Pulmonary artery endothelial cell (primary cell): ENCODE data around the gene SLC9A1. TPM values are rescaled to one million over a fixed set of nuclear protein-coding genes. Genes with fewer than 3 reads are reported as not detected.
"Not testable (repeated sequence)": the region's sequence is repeated elsewhere in the genome, so short reads cannot be mapped to it uniquely, and the experiment has no call there.

Source experiments
- DNase-seq: peaks from one replicate; pipeline ENCODE4 v3.0.0-alpha.2; 2011; ENCODE audit warnings: low read depth, low spot score
- total RNA-seq: library from RNA; depleted of rRNA; stranded (reverse); fragments of >200 nt; gene quantifications from 2 replicates; pipeline ENCODE4 v1.2.3, GENCODE V29; 2014

SLC9A1 gene
- total RNA-seq: 8.2 and 8.9 TPM in 2 replicates

DNA sequence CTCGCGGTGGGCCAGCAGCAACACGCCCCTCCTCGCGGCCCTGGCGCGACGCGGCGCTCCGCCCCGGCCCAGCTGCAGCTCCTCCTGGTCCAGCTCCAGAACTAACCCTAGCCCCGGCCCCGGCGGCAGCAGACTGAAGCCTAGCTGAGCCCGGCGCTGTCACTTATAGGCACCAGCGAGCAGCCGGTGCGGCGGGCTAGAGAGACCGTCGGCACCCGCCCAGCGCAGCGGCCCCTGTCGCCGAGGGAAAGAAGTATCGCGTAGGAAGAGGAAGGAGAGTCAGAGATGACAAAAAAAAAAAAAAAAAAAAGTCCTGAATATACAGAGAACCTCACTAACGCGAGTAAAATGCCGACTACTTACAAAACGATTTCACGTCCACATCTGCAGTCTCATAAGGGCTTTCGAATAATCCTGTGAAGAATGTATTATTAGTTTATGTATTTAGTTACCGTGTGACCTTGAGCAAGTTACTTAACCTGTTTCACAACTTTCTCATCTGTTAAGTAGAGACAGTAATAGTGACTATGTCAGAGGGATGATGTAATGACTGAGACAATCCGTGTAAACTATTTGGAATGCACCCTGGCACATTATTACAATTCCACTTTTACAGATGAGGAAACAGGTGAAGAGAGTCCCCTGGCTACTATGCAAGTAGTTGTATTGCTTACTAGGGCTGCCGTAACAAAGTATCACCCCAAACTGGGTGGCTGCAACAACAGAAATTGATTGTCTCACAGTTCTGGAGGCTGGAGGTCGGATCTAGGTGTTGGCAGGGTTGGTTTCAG lies at the start of gene SLC9A1:
Gene SLC9A1 (minus strand): TSS at position 135 of the 791 bp plus-strand sequence. CDS start 791 bp downstream, outside the sequence.
- peak; percentile 67 for DNase-seq

DNA sequence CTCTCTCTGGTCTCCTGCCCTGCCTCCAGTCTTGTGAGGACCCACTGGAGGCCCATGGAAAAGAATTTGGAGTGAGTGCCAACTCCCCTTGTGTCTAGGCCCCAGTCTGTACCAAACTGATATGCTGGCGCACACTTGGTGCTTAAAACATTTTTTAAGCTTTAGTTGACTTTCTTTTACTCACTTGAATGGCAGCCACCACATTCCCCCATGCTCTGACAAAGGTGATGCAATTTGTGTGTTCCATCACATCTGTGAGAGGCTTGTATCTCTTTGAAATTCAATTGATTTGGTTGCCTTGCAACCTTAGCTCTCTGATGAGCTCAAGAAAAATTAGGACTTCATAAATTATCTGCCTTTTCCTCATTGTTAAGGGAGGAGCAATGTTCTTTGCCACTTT lies 49.0 kb upstream of the SLC9A1 start:
- no peak for DNase-seq

DNA sequence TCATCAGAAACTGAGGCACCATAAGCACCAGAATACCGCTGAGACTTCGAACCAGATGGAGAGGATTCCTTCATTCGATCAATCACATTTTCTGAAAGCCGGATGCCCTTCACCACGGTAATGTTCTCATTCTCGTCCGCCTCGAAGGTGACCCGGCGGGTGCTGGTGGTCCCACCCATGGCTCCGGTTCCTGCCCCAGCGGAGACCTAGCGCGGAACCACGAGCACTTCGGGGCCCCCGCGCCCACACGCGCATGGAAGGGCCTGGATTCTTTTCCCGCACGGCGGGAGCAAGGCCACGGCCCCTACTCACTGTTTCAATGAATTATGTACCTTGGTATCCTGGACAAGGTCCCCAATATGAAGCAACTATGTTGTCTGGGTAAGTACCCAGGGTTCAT lies 46.4 kb upstream of the SLC9A1 start:
- no peak for DNase-seq

DNA sequence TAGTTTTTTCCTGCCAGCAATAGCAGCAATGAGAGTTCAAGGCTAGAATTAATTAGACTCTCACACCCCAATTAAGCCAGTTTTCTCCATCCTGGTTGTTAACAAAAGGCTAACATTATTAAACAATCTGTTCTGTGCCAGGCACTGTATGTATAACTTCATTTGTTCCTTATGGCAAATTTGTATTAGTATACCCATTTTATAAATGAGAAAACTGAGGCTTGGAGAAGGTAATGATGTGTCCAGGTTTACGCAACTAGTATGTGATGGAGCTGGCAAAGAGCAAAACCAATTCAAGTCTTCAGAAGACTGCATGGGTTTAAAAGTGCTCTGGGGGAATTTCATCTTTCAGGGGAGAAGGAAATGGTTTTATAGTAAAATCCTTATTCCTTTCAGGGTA lies 38.3 kb upstream of the SLC9A1 start:
- DNase-seq: no peak

DNA sequence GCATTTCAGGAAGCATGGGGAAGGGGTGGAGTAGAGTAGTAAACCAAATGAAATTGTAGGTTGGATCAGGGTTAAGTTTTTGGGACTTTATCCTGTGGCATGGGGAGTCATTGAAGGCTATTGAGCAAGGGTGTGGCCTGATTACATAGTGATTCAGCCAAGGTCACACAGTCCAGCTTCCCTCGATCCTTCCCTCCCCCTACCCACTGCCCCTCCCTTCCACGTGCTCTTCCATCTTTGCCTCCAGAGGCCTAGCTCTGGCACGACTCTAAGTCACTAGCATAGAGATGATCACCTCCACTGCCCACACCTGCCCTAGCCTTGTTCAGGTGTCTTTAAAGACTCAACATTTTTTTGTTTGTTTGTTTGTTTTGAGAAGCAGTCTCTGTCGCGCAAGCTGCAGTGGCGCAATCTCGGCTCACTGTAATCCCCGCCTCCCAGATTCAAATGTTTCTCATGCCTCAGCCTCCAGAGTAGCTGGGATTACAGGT lies 37.2 kb upstream of the SLC9A1 start:
- no peak for DNase-seq

DNA sequence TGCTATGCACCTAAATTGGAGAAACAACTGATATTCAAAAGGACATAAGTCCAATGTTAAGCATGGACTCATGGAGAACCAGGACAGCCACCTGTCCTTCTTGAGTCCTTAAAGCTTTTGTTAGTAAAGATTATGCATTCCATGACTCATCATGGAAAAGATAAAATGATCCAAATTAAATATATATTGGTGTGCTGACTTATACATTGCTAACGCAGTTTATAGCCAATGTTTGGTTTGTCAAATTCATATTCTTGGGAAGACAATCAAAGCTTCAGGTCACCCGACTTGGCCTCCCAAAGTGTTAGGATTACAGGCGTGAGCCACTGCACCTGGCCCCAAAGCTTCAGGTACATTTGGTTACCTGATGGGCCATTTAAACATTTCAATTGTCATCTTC lies 29.7 kb upstream of the SLC9A1 start:
- not testable (repeated sequence) for DNase-seq

DNA sequence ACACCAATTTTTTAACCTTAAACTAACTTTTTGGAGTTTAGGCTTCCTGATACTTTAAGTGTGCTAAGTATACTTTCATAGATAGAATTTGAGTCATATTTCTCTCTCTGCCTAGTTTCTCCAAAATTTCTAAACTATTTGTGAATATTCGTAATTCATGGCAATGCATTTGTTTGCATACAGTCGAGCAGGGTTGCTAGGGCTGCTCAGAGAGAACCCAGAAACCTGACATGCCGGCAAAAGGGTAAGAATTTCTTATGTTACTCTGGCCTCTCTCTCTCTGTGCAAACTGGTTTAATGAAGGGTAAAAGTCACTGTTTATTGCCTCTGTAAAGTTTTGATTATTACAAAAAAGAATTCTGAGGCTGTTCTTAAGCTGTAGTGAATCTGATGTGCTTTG lies 25.1 kb upstream of the SLC9A1 start:
- DNase-seq: no peak

DNA sequence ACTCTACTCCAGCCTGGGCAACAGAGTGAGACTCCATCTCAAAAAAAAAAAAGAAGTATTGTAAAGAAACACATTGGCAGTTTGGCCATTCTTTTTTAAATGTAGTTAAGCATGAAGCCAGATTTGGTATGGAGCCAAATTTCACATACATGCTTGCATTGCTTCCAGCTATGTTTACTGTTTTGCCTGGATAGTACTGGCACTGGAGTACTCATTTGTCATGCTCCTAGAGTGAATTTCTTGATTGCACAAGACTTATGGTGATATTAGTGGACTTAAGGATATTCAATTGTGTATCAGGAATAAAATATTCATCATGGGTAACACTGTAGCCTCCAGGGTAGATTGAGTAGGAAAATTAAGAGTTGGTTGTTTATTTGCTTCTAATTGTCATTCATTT lies 24.5 kb upstream of the SLC9A1 start:
- DNase-seq: no peak

DNA sequence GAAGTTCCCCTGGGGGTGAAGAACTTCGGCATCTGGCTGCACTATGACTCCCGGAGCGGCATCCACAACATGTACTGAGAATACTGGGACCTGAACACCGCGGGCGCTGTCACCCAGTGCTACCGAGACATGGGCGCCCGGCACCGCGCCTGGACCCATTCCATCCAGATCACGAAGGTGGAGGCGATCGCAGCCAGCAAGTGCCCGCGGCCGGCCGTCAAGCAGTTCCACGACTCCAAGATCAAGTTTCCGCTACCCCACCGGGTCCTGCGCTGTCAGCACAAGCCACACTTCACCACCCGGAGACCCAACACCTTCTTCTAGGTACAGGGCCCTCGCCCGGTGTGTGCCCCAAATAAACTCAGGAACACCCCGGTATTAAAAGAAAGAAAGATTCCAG lies 22.0 kb upstream of the SLC9A1 start:
- no peak for DNase-seq

DNA sequence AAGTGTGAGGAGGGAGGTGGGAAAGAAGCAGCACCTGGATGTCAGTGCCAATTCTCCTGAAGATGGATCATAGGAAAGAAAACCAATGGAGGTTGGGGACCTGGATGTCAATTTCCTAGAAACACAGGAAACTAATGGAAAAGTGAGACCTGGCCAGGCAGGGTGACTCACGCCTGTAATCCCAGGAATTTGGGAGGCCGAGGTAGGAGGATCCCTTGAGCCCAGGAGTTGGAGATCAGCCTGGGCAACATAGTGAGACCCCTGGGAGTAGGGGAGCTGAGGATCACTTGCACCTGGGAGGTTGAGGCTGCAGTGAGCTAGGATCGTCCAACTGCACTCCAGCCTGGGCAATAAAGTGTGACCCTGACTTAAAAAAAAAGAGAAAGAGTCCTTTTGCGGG lies 21.4 kb upstream of the SLC9A1 start:
- DNase-seq: no peak

DNA sequence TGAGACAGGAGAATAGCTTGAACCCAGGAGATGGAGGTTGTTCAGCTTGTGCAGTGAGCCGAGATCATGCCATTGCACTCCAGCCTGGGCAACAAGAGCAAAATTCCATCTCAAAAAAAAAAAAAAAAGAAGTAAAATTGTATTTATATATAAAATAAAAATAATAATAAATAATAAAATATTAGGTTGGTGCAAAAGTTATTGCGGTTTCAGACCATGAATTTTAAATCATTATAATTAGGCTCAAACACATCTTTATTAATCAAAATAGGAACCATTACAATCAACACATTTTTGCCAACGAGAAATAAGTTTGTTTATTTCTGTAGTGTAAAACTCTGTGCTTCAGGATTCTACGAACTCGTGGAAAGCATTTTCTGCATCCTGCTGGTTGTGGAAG lies 18.1 kb upstream of the SLC9A1 start:
- not testable (repeated sequence) for DNase-seq

DNA sequence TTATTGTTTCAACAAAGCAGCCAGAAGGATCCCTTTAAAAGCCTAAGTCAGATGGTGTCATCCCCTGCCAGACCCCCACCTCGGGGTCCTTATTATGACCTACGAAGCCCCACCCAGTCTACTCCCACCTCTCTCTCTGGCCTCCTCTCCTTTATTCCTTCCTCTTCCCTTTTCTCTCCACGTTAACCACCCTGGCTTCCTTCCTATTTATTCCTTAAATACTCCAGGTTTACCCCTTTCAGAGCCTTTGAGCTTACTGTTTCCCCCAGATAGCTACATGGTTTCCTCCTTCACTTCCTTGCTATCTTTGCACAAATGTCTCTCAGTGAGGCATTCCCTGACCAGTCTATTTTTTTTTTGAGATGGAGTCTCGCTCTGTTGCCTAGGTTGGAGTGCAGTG lies 12.0 kb upstream of the SLC9A1 start:
- DNase-seq: no peak

DNA sequence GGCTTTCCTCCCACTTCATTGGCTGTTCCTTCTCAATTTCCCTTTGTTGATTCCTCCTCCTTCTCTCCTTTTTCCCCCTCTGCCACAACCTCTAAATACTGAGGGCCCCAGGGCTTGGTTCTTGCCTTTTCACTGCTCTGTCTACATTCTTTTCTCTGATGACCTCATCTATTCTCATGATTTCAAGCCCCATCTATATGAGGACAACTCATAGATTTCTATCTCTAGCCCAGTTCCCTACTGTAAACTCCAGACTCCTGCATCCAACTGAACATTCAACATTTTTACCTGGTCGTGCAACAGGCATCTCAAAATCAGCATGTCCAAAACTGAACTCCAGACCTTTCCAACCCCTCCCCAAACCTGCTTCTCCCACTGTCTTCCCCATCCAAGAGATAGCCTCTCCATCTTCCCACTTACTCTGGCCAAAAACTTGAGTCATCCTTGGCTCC lies 11.5 kb upstream of the SLC9A1 start:
- DNase-seq: no peak

DNA sequence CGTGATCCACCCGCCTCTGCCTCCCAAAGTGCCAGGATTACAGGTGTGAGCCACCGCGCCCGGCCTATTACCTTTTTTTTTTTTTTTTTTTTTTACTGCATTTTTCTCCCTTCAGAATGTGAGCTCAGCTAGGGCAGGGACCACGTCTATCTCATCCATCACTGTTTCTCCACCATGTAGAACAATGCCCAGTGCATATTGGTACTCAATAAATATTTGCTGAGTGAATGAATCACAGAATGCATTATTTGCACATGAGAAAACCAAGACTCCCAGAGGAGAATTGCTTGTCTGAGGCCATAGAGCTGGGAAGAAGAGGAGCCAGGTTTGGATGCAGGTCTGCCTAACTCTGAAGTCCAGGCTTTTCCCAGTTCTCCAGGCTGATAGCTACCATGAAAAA lies 8.2 kb upstream of the SLC9A1 start:
- no peak for DNase-seq

DNA sequence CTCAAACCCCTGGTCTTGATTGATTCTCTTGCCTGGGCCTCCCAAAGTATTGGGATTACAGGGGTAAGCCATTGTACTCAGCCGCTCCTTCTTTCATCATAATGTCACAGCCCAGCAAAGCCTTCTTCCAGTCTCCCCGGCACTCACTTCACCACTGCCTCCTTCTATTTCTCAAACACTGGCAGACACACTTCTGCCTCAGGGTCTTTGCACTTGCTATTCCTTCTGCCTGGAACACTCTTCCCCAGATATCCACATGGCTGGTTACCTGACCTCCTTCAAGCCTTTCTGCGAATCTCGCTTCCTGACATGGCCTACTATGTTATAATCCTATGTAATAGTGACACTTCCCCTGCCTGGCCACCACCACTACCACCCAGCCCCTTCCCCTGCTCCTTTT lies 7.2 kb upstream of the SLC9A1 start:
- no peak for DNase-seq

DNA sequence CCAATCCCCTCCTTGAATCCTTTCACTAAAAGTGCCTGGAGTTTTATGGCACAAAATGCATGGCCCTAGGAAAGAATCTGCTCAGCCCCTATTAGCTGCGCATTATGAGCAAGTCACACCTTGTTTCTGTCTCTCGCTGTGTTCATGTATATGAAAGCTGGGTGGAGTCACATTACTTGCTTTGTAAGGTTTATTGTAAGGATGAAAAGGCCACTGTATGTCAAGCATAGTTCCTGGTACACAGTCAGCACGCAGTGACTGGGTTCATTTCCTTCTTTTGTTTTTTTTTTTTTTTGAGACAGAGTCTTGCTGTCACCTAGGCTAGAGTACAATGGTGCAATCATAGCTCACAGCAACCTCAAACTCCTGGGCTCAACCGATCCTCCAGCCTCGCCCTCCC lies 6.7 kb upstream of the SLC9A1 start:
- DNase-seq: no peak

DNA sequence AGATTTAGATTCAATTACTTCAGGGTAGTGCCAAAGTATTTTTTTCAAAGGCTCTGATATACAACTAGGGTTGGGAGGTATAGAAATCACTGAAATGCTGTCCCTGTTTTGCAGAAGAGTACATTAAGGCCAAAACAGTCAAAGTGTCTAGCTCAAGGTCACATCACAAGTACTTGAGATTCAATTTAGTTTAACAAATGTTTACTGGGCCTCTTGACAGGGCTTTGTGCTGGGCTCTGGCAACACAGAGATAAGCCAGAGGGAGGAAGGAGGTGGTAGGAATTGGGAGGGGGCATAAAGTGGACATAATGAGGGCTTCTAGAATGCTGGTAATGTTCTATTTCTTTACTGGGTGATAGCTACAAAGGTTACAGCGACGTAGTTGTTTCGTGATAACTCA lies 2.3 kb upstream of the SLC9A1 start:
- DNase-seq: no peak

DNA sequence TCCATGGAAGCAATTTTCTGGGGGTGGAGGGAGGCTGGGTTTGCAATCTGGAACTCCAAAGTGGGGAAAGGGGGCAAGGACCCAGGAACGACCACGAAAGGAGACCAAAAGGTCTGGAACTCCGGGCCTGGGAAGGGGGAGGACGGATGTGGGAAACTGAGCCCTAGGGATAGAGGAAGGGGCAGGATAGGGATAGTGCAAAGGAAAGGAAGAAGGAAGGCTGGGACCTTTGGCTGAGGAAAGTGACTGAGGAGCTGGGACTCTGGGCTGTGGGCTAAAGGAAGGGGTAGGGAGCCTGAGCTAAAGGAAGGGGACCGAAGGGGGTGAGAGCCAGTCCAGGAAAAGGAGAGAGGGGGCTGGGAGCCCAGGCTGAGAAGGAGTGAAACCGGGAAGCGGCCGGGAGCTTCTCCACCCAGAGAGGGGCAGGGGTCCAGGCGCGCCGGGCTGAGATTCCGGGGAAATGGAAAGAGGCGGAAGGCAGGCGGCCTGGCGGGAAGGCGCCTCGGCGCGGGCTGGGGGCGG lies 395 bp downstream of the SLC9A1 start:
- no peak for DNase-seq

DNA sequence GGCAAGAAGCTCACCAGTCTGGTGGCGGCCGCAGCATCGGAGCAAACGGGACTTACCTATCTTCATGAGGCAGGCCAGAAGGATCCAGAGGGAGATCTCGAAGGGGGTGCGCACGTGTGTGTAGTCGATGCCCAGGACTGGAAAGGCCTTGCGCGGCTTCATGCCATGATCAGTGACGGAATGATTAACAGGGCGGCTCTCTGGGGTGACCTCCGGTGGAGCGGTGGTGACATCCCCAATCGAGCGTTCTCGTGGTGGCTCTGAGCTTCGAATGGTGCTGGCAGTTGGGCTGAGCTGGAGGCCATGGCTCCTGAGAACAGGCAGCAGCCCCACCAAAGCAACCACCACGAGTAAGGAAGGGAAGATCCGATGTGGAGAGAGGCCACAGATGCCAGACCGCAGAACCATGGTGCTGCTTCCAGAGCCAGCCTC lies 982 bp downstream of the SLC9A1 start:
- no peak for DNase-seq

DNA sequence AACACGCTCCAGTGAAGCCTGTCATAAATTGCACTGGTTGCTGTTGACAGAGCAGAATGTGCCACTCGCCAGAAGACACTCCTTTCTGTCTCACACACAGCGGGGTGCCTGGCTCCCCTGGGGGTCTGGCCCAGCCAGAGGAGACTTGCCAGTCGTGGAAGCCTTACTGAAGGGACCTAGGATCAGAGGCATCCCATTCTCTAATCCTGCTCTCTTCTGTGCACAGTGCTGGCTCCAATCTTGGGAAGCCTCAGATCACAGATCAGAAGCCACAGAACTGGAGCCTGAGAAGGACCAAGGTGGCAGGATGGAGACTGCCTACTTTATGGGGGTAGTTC lies 1.4 kb downstream of the SLC9A1 start:
- no peak for DNase-seq

DNA sequence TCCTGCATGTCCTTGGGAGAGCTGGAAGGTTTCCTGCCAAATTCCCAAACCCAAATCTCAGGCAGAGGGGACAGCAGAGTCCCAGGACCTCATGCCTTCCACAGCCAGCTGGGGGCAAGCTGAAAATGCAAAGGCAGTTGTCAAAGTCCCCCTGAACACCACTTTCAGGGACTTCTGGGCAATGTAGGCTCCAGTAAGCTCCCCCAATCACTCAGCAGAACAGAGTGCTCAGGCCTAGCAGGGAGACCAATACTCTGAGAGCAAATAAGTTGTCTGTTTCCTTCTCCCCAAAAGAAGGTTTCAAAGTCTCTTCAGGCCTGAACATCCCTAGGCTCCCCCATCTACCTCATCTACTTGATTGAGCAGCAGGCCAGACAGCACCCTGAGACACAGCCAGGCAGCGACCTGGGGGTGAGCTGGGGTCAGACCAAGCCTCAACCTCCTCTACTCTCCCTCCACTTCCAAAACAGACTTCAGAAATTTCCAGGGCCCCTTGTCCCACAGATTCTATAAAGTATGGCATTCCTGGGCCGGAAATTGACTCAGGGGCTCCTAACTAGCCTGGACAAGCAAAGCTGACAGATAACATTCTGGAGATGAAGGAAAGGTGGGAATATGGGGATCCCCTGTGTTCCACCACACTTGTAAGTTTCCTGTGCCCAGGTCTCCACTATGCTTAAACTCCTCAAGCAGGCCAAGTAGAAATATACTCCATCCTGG lies 1.9 kb downstream of the SLC9A1 start:
- DNase-seq: no peak

DNA sequence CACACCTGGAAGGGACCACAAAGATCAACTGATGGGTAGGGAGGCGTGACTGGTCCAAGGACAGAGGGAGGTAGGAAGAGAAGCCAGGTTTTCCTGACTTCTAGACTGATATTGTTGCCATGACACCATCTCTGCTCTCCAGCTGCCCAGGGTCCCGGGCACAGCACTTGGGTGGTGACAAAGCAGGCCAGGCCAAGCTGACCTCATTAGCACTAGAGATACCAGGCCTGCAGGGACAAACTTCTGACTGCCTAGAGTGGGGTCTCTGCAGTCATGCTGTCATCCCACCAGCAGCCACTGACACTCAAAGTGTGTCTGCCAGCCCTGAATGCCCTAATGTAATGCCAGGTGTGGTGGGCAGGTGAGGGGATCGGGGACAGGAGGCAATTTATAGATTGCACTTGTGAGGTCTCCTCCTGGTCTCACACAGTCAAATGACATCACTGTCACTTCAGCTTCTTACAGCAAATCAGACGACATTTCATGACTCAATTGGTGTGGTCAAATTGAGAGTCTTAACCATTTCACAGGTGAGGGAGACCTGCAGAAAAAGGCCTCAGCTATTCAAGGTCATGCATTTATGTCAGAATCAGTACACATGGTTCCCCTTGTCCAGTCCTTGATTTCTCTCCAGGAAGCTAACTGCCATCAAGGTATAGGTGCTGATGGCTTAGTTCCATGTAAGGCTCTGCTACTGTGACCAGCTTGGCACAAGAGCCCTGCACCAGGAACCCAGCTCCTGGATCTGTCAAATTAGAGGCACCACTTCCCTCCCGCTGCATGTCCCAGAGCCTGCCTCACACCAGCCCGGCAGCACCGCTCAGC lies 2.7 kb downstream of the SLC9A1 start:
- DNase-seq: no peak
